HPDE6-E6E7 (cell line): Measurements from ENCODE around the gene KRTAP10-12.

ENCODE experiments used
- DNase-seq: peaks from one replicate; pipeline ENCODE4 v3.0.0; 2011; ENCODE audit warnings: missing footprints; ENCODE audit errors: extremely low spot score

The KRTAP10-12 gene

GRCh38 chr21:44732263-44732662, 35.3 kb downstream of the KRTAP10-12 start:
- DNase-seq, result no peak

GRCh38 chr21:44732956-44733355, 36.0 kb downstream of the KRTAP10-12 start:
- no peak for DNase-seq

- no peak for DNase-seq
Measured at GRCh38 chr21:44734026-44734745, 37.2 kb downstream of the KRTAP10-12 start.

GRCh38 chr21:44734841-44735240, 37.9 kb downstream of the KRTAP10-12 start:
- DNase-seq, result no peak

- no peak for DNase-seq
Measured at GRCh38 chr21:44735821-44736220, 38.8 kb downstream of the KRTAP10-12 start.

- DNase-seq, result no peak
Measured at GRCh38 chr21:44736291-44737004, 39.5 kb downstream of the KRTAP10-12 start.

- no peak for DNase-seq
Measured at GRCh38 chr21:44737706-44738354, 40.9 kb downstream of the KRTAP10-12 start.

GRCh38 chr21:44738621-44739020, 41.6 kb downstream of the KRTAP10-12 start:
- no peak for DNase-seq

GRCh38 chr21:44739316-44739715, 42.3 kb downstream of the KRTAP10-12 start:
- DNase-seq, result no peak

GRCh38 chr21:44740742-44741141, 43.8 kb downstream of the KRTAP10-12 start:
- no peak for DNase-seq

GRCh38 chr21:44741921-44742320, 44.9 kb downstream of the KRTAP10-12 start:
- DNase-seq, result no peak

- DNase-seq, result no peak
Measured at GRCh38 chr21:44742418-44743153, 45.6 kb downstream of the KRTAP10-12 start.
